Smooth muscle cell (in vitro differentiated cells): ENCODE measurements around the gene CACNA2D4. TPM values are rescaled to one million over a fixed set of nuclear protein-coding genes. Genes with fewer than 3 reads are reported as not detected.

Experiments used
- DNase-seq: peaks from one replicate; lab custom pipeline; 2025; ENCODE audit not compliant: unreplicated experiment; lab: John Stamatoyannopoulos, UW
- H2AFZ ChIP-seq: fragments of 200-600 bp; sonication (generic); 2 replicates; pipeline ENCODE4 v1.6.0; 2016; ENCODE audit warnings: antibody characterized with exemption, low read depth, mild to moderate bottlenecking
- H3F3A ChIP-seq: fragments of 200-600 bp; sonication (generic); 2 replicates; pipeline ENCODE4 v1.6.0; 2017; ENCODE audit warnings: antibody characterized with exemption, low read depth
- H3K27ac ChIP-seq: fragments of 200-600 bp; sonication (generic); 2 replicates; pipeline ENCODE4 v1.5.1; 2016; ENCODE audit warnings: low read depth, mild to moderate bottlenecking
- H3K27me3 ChIP-seq: fragments of 200-600 bp; sonication (generic); 2 replicates; pipeline ENCODE4 v1.6.1; 2016; ENCODE audit warnings: low read depth, mild to moderate bottlenecking
- H3K36me3 ChIP-seq: fragments of 200-600 bp; sonication (generic); 2 replicates; pipeline ENCODE4 v1.5.1; 2016; ENCODE audit warnings: low read depth
- H3K4me1 ChIP-seq: fragments of 200-600 bp; sonication (generic); 2 replicates; pipeline ENCODE4 v1.5.1; 2016; ENCODE audit warnings: low read depth
- H3K4me2 ChIP-seq: fragments of 200-600 bp; sonication (generic); 2 replicates; pipeline ENCODE4 v1.6.0; 2016; ENCODE audit warnings: mild to moderate bottlenecking
- H3K4me3 ChIP-seq: fragments of 200-600 bp; sonication (generic); 2 replicates; pipeline ENCODE4 v1.5.1; 2016; ENCODE audit warnings: mild to moderate bottlenecking
- H3K79me2 ChIP-seq: fragments of 200-600 bp; sonication (generic); 2 replicates; pipeline ENCODE4 v1.6.0; 2016; ENCODE audit warnings: low read depth, mild to moderate bottlenecking
- H3K9ac ChIP-seq: fragments of 200-600 bp; sonication (generic); 2 replicates; pipeline ENCODE4 v1.6.0; 2016; ENCODE audit warnings: low read depth
- H3K9me3 ChIP-seq: fragments of 200-600 bp; sonication (generic); replicated peaks from 2 replicates; pipeline ENCODE4 v1.5.1; 2016; ENCODE audit warnings: low read depth
- H4K20me1 ChIP-seq: fragments of 200-600 bp; sonication (generic); 2 replicates; pipeline ENCODE4 v1.6.0; 2016; ENCODE audit warnings: low read depth
- WGBS: methylation state at CpG from one replicate; pipeline ENCODE4 v1.1.7; 2016; ENCODE audit warnings: low lambda C conversion rate; 5-methylcytosine and 5-hydroxymethylcytosine counted together
- polyA plus RNA-seq: library from polyadenylated mRNA; unstranded; fragments of >200 nt; fragmentation: Nextera tagmentation; extraction: Ambion mirVana; gene quantifications from 2 replicates; pipeline ENCODE4 v1.2.1, GENCODE V29; 2016
- total RNA-seq: library from RNA; depleted of rRNA; stranded (reverse); fragments of >200 nt; gene quantifications from 2 replicates; pipeline ENCODE4 v1.2.3, GENCODE V29; 2014
- TF ChIP-seq, protein P1 (sequence below): fragments of 200-600 bp; sonication (generic); IDR thresholded peaks from 2 replicates; pipeline ENCODE4 v1.5.1; 2017; ENCODE audit warnings: borderline replicate concordance, mild to moderate bottlenecking, antibody characterized with exemption; ENCODE audit not compliant: insufficient read depth, poor library complexity, severe bottlenecking

Gene CACNA2D4
- total and polyA plus RNA-seq, 2 experiments from 2014 or later, result 0.98 TPM; not detected in 1

DNA sequence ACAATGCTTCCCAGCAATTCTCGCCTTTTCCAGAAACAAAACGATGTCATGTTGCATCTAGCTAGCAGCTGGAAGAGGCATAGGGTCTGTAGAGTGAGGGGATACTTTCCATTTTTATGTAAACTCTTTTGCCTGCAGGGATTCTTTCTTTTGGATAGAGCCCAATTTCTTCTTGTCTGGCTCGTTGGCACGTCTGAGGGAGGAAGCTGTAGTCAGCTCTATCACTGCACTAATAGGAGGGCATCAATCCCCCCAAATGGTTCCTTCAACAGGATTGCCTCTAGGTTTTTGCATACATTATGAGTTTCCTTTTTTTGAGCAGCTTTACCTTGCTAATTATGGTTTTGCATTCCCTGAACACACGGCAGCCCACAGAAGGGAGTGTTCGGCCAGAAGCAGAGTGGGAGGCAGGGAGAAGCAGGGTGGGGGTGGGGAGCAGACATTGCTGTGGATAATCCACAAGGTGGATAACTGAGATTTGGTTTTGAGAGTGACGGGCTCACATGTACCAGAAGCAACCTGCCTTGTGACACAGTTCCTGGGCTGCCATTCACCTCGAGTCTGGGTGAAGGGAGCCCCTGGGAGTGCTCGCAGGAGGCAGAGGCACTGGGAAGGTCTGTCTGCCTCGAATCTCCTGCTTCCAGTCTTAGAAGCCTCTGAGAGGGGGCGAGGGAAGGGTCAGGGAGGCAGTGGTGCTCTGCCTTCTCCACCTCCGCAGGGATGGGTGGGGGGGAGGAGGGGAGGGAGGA, 73.6 kb downstream of the CACNA2D4 start:
- Histone ChIP-seq H3K9me3 (no peaks in the 10 kb centered on the region), H3K9ac (no peak overlapping the region), H3F3A (no peaks in the 10 kb centered on the region), H3K79me2 (no peaks in the 10 kb centered on the region), H3K27ac (no peak overlapping the region), H2AFZ (no peak overlapping the region), H3K36me3 (no peaks in the 10 kb centered on the region), H4K20me1 (no peaks in the 10 kb centered on the region), H3K4me3 (no peak overlapping the region), H3K4me2 (no peak overlapping the region), H3K4me1 (no peaks in the 10 kb centered on the region), H3K27me3 (peaks cover 22% of the 10 kb centered on the region)
- TF ChIP-seq, protein P1, sequence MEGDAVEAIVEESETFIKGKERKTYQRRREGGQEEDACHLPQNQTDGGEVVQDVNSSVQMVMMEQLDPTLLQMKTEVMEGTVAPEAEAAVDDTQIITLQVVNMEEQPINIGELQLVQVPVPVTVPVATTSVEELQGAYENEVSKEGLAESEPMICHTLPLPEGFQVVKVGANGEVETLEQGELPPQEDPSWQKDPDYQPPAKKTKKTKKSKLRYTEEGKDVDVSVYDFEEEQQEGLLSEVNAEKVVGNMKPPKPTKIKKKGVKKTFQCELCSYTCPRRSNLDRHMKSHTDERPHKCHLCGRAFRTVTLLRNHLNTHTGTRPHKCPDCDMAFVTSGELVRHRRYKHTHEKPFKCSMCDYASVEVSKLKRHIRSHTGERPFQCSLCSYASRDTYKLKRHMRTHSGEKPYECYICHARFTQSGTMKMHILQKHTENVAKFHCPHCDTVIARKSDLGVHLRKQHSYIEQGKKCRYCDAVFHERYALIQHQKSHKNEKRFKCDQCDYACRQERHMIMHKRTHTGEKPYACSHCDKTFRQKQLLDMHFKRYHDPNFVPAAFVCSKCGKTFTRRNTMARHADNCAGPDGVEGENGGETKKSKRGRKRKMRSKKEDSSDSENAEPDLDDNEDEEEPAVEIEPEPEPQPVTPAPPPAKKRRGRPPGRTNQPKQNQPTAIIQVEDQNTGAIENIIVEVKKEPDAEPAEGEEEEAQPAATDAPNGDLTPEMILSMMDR, result no peak
- WGBS, result 63% methylated on average over 10 of the region's 12 CpGs
- no peak for DNase-seq

DNA sequence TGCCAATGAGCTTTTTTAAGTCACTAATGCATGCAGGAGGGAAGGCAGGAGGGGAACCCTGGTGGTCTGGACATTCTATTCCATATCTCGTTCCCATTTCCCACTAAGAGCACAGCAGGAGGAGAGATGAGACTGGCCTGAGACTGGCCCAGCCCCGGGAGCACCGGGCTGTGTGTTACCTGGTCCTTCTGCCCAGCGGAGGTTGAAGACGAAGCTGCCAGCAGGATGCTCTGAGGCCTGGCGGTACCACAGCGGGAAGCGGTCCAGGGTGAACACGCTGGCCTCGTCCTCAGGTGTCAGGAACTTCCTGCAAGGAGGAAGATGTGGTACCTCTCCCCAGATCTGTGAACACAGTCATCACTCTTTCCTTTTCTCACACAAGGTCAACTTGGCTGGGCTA, 74.2 kb downstream of the CACNA2D4 start:
- Histone ChIP-seq H3K79me2 (no peaks in the 10 kb centered on the region), H3K9me3 (no peaks in the 10 kb centered on the region), H3K9ac (no peak overlapping the region), H2AFZ (no peak overlapping the region), H3K4me2 (no peak overlapping the region), H3K4me1 (no peaks in the 10 kb centered on the region), H3K27me3 (peaks cover 22% of the 10 kb centered on the region), H3K36me3 (no peaks in the 10 kb centered on the region), H3F3A (no peaks in the 10 kb centered on the region), H3K4me3 (no peak overlapping the region), H4K20me1 (no peaks in the 10 kb centered on the region), H3K27ac (no peak overlapping the region)
- no peak for DNase-seq
- WGBS, result 74% methylated on average over 10 of the region's 10 CpGs
- TF ChIP-seq, protein P1, result no peak

DNA sequence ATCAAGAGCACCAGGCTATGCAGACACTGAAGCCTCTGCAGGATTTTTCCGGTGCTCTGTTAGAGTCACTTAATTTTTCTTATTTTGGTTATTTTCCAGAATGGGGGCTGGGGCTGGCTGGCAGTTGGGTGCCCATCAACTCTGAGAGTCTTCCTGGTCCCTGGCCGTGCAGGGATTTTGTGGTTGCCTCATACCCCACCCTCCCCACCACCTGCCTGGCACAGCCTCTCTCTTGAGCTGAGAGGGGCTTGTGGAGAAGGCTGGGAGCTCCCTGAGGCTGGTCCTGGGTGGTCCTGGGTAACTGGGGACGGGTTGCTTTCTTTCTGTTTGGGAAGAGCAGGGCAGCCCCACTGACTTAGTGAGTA, 74.8 kb downstream of the CACNA2D4 start:
- Histone ChIP-seq H3K9ac (no peak overlapping the region), H3K27ac (no peak overlapping the region), H3K4me3 (no peak overlapping the region), H3K4me1 (no peaks in the 10 kb centered on the region), H3K9me3 (no peaks in the 10 kb centered on the region), H3K4me2 (no peak overlapping the region), H3K27me3 (peaks cover 22% of the 10 kb centered on the region), H4K20me1 (no peaks in the 10 kb centered on the region), H3K79me2 (no peaks in the 10 kb centered on the region), H3F3A (no peaks in the 10 kb centered on the region), H2AFZ (no peak overlapping the region), H3K36me3 (no peaks in the 10 kb centered on the region)
- TF ChIP-seq, protein P1, result no peak
- 89% methylated on average over 3 of the region's 3 CpGs for WGBS
- DNase-seq, result no peak
